ENCODE data around the gene CDKN2B-AS1. TPM values are rescaled to one million over a fixed set of nuclear protein-coding genes. Genes with fewer than 3 reads are reported as not detected.

The CDKN2B-AS1 gene
- polyA plus RNA-seq, 1 experiment = 2.8 TPM

DNA sequence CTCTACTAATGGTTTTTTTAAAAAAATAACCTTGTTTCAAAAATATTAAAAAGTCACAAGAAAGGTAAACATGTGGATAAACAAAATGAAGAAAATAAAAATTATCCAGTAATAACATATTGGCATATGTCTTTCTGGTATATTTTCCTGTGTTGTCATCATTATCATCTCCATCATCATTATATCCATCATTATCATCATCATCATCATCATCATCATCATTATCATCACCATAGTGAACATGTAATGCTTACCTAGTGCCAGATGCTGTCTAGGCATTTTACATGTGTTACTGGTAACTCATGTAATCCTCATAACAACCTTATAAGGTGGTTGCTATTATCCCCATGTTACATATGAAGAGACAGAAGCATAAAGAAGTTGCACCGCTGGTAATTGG is 126.0 kb downstream of the CDKN2B-AS1 start:
- ChIA-PET POLR2A (interaction anchor here (0.7 kb wide), 1 partner anchor 27 kb away, joined by 3 read pairs; no protein-coding TSS in a partner anchor), CTCF (interaction anchor here (0.9 to 5.5 kb wide), 18 partner anchors 8 to 308 kb away, joined by 3 to 78 read pairs (median 6); partner anchors contain the start of genes CDKN2B and CDKN2B-AS1)
- H3K4me3 ChIP-seq (ENCODE audit: low read depth, low read length) = no peak overlapping the region
- no peak for DNase-seq (ENCODE audit: low read depth, low spot score)
- no peaks in the 10 kb centered on the region for H3K9me3 ChIP-seq (ENCODE audit: control insufficient read depth, insufficient read depth, low read length)
- TF ChIP-seq, protein P1, sequence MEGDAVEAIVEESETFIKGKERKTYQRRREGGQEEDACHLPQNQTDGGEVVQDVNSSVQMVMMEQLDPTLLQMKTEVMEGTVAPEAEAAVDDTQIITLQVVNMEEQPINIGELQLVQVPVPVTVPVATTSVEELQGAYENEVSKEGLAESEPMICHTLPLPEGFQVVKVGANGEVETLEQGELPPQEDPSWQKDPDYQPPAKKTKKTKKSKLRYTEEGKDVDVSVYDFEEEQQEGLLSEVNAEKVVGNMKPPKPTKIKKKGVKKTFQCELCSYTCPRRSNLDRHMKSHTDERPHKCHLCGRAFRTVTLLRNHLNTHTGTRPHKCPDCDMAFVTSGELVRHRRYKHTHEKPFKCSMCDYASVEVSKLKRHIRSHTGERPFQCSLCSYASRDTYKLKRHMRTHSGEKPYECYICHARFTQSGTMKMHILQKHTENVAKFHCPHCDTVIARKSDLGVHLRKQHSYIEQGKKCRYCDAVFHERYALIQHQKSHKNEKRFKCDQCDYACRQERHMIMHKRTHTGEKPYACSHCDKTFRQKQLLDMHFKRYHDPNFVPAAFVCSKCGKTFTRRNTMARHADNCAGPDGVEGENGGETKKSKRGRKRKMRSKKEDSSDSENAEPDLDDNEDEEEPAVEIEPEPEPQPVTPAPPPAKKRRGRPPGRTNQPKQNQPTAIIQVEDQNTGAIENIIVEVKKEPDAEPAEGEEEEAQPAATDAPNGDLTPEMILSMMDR (IDR thresholded peaks at IDR 0.05; ENCODE audit: low read depth, low read length) = no peak
- no peak overlapping the region for H3K27ac ChIP-seq (ENCODE audit: low read depth, low read length)
- no peaks in the 10 kb centered on the region for H3K27me3 ChIP-seq (ENCODE audit: control insufficient read depth, insufficient read depth, low read length)

DNA sequence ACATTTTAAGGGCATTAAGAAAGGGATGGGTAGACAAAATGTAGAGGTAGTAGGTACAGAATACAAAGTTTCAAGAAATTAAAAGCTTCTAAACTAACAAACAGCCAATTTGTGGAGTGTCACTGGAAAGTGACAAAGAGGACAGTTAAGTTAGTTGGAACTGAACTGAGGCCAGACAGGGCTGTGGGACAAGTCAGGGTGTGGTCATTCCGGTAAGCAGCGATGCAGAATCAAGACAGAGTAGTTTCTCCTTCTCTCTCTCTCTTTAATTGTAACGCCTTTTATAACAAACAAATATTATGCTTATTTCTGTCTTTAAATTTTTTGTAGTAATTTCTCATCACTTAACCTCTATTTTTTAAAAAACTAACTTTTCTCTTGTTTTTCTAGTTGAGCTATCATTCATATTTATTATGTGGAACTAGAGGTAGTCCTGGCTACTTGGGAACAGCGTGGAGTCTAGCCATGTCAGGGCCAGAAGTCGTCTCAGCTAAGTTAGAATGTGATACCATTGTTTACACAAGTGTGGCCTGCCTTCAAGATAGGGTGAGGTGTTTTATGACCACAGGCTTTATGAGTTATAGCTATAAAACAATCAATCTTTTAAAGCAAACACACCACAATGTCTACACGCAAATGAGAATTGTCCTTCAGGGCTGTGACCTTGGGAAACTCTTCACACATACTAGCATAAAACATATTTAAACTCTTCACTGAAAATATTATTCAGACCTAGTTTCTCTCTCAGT is 129.8 kb downstream of the CDKN2B-AS1 start:
- H3K27me3 ChIP-seq (ENCODE audit: control insufficient read depth, insufficient read depth, low read length) = no peaks in the 10 kb centered on the region
- no peak for DNase-seq (ENCODE audit: low read depth, low spot score)
- no peak overlapping the region for H3K27ac ChIP-seq (ENCODE audit: low read depth, low read length)
- H3K9me3 ChIP-seq (ENCODE audit: control insufficient read depth, insufficient read depth, low read length) = no peaks in the 10 kb centered on the region
- CTCF ChIA-PET = interaction anchor here (0.7 to 2.2 kb wide), 4 partner anchors 115 to 313 kb away, joined by 3 to 17 read pairs (median 3); no protein-coding TSS in a partner anchor
- no peak overlapping the region for H3K4me3 ChIP-seq (ENCODE audit: low read depth, low read length)
- TF ChIP-seq, protein P1 (IDR thresholded peaks at IDR 0.05; ENCODE audit: low read depth, low read length) = no peak
- POLR2A ChIA-PET = no interaction called here

DNA sequence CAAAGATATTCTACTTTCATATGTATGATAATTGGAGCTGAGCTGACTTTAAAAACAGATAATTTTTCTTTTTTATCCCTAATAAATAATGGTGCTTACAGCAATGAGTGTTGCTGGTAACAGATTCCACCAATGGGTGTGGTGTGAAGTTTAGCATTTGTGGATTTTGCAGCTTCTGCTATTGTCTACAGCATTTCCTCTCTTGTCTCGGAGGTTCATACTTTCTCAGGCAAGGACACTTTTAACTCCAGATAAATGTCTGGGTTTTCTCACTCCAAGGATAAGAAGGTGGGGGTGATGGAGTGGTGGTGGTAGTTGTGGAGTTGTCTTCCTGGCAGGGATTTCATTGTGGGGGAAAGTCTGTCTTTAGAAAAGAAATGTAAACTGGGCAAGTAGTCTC is 134.5 kb downstream of the CDKN2B-AS1 start:
- H3K9me3 ChIP-seq (ENCODE audit: control insufficient read depth, insufficient read depth, low read length) = no peaks in the 10 kb centered on the region
- H3K27me3 ChIP-seq (ENCODE audit: control insufficient read depth, insufficient read depth, low read length) = no peaks in the 10 kb centered on the region
- no peak overlapping the region for H3K4me3 ChIP-seq (ENCODE audit: low read depth, low read length)
- CTCF ChIA-PET = interaction anchor here (0.8 kb wide), 1 partner anchor 9 kb away, joined by 9 read pairs; no protein-coding TSS in a partner anchor
- DNase-seq (ENCODE audit: low read depth, low spot score) = no peak
- H3K27ac ChIP-seq (ENCODE audit: low read depth, low read length) = no peak overlapping the region
- POLR2A ChIA-PET = no interaction called here
- TF ChIP-seq, protein P1 (IDR thresholded peaks at IDR 0.05; ENCODE audit: low read depth, low read length) = no peak

DNA sequence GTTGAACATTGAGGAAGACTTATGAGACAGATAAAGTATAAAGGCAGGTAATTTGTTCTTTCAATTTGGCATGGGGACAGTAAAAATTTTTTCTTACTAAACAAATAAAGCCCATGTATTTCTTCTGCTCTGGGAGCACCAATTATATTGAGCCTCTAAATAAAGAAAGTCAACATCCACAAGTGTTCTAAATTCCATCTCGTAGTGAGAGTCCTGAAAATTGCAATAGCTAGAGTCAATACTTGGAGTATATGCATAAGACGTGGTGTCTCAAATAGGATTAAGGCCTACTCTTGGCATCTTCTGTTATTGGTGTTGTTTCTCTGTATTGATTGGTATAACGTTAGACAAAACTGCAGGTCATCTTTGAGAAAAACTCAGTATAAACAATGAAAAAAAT is 135.0 kb downstream of the CDKN2B-AS1 start:
- CTCF ChIA-PET = interaction anchor here (0.7 to 1.1 kb wide), 3 partner anchors 10 to 100 kb away, joined by 3 read pairs; no protein-coding TSS in a partner anchor
- H3K27me3 ChIP-seq (ENCODE audit: control insufficient read depth, insufficient read depth, low read length) = no peaks in the 10 kb centered on the region
- TF ChIP-seq, protein P1 (IDR thresholded peaks at IDR 0.05; ENCODE audit: low read depth, low read length) = no peak
- no peak overlapping the region for H3K27ac ChIP-seq (ENCODE audit: low read depth, low read length)
- no peaks in the 10 kb centered on the region for H3K9me3 ChIP-seq (ENCODE audit: control insufficient read depth, insufficient read depth, low read length)
- H3K4me3 ChIP-seq (ENCODE audit: low read depth, low read length) = no peak overlapping the region
- DNase-seq (ENCODE audit: low read depth, low spot score) = no peak
- POLR2A ChIA-PET = no interaction called here

DNA sequence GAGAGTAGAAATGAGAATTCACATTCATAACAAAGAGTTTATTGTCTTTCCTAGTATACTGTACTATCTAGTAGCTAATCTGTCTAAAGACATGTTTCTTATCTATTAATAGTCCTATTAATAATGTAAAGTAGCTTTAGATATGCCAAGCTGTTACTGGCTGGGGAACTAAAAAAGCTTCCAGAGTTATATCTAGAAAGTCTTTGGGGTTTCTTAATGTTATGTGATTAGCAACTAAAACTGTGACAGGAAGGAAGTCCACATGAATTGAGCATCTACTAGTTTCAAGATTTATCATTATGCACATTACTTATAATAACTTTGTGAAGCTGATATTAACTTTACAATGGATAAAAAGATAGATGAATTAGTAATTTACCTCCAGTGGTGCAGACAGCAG is 137.2 kb downstream of the CDKN2B-AS1 start:
- TF ChIP-seq, protein P1 (IDR thresholded peaks at IDR 0.05; ENCODE audit: low read depth, low read length) = no peak
- CTCF ChIA-PET = interaction anchor here (1.0 to 1.4 kb wide), 4 partner anchors 10 to 112 kb away, joined by 3 to 5 read pairs (median 4); no protein-coding TSS in a partner anchor

More for the DNA sequence above, 137.2 kb downstream of the CDKN2B-AS1 start:
- DNase-seq (ENCODE audit: low read depth, low spot score) = no peak
- Histone ChIP-seq H3K27me3 (ENCODE audit: control insufficient read depth, insufficient read depth, low read length) (no peaks in the 10 kb centered on the region), H3K27ac (ENCODE audit: low read depth, low read length) (no peak overlapping the region), H3K4me3 (ENCODE audit: low read depth, low read length) (no peak overlapping the region), H3K9me3 (ENCODE audit: control insufficient read depth, insufficient read depth, low read length) (no peaks in the 10 kb centered on the region)
- POLR2A ChIA-PET = no interaction called here
